HG03159 (cell line): ENCODE data around the gene CCDC81.

Experiments used
- ATAC-seq: cut with Tn5 transposase; IDR thresholded peaks from one replicate; pipeline ENCODE4 v1.9.1; 2021; ENCODE audit warnings: mild to moderate bottlenecking, moderate library complexity; ENCODE audit not compliant: unreplicated experiment

The CCDC81 gene

DNA sequence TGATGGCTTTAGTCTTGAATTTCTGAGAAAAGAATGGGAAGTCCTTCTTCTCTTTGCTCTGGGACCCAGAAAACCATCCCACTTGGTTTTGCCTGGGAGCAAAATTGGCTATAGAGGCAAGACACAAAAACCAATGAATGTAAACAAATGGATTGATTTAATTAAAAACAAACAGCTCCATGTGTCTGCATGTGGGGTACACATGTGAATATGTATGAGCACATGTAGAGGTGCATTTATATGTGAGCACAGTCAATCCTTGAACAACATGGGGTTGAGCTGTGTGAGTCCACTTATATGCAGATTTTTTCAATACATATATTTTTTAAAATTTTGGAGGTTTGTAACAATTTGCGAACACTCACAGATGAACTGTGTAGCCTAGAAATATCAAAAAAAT, 87.2 kb downstream of the CCDC81 start:
- ATAC-seq: no peak

DNA sequence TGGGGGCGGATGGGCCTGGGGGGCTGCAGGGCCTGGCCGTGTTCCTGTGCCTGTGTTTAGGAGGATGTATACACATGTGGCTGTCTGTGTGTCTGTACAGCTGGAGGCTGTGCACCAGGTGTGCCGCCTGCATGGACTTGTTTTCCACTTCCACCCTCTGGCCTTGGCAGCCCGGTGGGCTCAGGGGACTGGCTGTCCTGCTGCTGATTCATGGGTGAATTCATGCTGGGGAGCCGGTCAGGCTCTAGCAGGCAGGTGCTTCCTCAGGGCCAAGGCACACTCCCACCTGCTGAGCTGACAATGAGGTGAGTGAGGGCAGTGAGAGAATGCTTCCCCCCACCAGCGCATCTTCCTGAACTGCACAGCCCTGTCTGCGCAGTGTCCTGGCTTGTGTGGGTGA, 88.4 kb downstream of the CCDC81 start:
- no peak for ATAC-seq

DNA sequence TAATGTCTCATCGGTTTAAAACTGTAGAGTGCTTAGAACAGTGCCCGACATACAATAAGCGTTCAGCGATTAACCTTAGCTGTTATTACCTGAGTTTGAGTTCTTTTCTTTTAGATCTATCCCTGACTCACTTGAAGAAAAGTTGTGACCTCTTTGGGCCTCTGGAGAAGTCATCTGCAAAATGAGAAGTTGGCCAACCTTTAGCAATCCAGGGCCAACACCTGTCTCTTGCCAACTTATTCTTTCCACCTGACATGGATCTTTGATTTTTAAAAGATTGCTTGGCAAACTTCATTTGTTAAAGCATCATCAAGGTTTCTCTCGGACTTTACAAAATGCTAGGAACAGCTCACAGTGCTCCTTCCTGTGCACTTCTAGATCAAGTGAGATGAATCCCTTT, 89.3 kb downstream of the CCDC81 start:
- ATAC-seq: no peak

DNA sequence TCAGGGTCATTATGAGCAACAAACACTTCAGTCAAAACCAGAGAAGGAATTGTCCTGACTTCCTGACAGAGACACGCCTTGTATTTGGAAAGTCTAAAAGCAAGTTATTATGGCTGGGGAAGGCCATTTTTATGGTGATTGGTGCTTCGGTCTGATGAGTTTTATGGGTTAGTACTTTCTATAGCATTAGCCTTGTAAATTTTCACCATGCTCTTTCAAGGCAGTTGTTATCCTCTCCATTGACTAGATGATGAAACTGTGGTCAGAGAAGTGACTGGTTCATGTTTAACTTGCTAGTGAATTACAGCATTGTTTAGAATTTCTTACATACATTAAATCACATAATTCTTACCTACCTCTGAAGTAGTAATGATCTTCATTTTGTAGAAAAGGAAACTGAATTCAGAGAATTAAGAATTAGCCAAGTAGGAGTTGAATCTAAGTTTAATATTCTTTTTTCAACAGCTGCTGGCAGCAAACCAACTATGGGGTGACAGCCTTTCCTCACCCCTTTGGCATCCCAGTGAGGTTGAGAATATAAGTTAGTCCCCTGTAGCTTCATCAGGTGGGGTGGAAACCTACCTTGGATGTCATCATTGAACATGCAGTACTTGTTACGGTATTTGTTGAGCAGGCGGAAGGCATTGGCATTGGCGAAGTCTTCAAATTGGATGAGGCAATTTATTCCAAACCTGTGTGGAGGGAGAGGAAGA, 90.0 kb downstream of the CCDC81 start:
- no peak for ATAC-seq

DNA sequence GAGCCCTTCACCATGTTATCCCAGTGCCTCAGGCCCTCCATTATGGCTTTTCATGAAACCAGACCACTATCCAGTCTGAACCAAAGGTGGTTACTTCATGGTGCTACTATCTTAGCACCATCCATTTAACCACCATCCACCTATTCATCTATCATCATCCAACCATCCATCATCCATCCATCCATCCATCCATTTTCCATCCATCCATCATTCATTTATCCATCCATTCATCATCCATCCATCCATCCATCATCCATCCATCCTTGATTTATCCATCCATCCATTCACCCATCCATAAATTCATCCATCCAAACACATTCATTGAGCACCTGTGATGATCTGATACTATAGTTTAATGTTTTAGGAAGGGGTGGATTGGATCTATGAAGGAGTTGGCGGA, 93.5 kb downstream of the CCDC81 start:
- ATAC-seq: no peak

DNA sequence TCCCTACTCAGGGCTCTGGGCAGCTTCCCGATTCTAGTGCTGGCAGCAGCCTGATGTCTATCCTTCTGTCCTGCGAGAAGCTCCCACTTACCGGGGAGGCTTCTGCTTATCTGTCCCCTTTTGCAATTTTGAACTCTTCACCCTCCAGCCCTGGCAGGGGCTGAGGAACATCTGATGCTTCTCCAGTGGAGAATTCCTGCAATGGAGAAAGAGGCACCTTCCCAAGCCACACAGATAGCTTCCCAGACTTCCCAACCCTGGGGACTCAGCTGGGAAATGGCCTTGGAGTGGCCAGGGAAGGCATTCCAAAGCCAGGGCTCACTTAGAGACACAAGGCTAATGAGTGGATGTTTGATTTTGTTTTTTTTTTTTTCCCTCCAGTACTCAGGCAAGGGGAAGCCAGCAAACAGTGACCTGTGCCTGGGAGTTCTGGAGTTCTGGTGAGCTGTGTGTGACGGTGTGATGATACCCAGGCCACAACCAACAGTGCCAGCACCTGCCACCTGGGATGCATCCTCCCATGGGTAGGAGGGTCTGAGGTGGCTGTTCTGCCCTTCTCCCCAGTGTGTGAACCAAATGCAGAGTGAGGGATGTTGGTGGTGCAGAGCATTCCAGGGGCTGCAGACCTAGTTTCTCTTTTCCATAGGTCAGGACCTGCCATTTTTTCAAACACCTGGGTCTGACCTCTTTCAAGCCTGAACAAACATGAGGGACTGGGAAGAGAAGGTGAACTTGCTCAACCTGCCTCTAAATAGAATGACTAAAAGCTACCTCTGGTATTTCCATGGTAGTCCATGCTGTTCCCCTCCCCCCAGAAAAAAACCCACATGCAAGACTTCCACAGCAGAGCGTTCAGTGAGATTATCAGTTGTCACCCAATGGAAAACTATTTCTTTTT, 95.1 kb downstream of the CCDC81 start:
- no peak for ATAC-seq
